Measurements from ENCODE around the gene JOSD2.

Gene JOSD2

DNA sequence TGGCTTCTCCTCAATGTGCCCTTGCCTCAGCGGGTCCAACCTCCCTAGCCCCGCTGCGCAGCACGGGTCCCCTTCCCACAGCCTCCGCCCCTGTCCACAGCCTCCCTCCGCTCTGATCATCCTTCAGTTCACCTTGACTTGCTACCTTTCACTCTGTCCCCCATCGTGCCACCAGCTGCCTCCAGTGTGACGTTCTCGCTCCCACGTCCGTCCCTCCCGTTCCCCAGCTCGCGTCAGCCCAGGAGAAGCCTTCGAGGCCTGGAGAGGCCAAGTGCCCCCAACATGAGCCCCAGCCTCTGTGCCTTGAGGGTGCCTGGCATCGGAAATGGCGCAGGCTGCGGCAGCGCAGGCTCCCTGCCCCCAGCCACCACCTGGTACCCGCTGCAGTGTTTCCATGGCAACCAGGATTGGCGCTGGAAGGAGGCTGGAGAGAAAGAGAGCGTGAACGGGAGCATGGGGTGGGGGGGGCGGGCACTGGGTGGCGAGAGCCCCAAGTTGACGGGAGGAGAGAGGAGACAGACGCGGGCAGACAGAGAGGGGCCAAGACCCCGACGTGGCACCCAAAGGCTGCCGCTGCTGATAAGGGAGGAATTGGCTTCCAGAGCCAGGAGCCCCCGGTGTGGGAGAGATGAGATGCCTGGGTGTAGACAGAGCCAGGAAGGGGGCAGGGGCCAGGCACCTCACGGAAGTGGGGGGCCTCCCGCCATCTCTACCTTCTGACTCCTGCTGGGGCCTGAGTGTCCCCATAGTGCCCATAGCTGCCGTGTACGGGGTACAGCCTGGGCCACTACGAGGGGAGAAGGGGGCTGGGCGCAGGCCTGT, 3.6 kb upstream of the JOSD2 start:
- no peak for DNase-seq (ENCODE audit: low read depth in 2 of 2)

DNA sequence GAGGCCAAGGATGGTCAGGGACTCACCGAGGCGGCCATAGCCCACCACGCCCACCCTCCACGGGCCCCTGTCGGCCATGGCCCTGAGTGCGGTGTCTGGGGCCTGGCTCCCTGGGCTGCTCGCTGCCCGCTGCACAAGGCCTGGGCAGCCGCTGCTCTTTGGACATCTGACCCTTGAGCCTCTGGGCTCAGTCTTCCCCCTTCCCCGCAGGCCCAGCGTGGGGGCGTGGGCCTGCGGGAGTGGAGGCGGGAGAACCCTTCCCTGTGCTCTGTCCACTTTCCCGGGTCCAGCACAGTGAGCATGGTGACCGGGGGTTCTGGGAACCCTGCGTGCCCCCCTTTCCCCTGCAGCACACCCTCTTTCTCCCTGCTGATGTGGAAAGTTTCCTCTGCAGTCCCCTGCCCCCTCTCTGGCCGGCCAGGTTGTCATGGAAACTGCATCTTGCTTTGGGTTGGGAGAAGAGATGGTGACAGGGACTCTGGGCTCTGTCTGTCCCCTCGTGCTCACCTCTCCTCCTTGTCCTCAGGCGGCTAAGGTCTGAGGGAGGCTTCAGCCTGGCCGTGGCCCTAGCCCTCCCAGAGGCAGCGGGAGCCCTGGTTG, 2.9 kb upstream of the JOSD2 start, which contains the start of gene ASPDH:
Gene ASPDH (minus strand): TSS at position 168 of the 600 bp plus-strand sequence. CDS start 90 bp downstream, at position 78.
- no peak for DNase-seq (ENCODE audit: low read depth in 2 of 2)

DNA sequence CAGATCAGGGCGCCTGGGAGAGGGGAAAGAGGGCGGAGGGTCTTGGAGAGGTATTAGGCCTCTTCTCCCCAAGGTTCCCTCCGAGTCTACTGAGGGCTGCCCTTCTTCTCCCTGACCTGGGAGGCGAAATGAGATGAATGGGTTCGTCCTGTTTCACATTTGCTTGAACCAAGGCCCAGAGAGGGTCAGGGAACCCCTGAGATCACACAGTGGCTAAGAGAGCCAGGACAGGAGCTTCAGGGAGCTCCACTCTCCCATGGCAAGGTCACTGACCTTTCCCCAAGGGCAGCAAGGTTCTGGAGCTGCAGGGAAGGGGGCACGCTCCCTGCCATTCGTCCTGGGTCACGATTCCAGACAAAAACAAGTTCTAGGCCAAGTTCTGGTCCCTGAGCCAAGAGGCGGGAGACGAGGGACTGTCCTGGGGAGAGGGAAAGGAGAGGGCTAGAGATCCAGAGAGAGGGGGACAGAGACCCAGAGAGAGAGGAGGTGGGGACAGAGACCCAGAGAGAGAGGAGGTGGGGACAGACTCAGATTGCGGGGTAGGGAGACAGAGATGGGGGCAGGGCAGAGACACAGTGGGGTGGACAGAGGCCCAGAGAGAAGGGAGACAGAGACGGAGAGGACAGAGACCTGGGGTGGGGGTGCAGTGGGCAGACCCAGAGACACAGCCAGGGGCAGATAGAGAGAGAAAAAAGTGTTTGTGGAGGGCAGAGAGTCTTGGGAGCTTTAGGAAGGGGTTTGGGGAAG, 2.2 kb upstream of the JOSD2 start:
- no peak for DNase-seq (ENCODE audit: low read depth in 2 of 2)

DNA sequence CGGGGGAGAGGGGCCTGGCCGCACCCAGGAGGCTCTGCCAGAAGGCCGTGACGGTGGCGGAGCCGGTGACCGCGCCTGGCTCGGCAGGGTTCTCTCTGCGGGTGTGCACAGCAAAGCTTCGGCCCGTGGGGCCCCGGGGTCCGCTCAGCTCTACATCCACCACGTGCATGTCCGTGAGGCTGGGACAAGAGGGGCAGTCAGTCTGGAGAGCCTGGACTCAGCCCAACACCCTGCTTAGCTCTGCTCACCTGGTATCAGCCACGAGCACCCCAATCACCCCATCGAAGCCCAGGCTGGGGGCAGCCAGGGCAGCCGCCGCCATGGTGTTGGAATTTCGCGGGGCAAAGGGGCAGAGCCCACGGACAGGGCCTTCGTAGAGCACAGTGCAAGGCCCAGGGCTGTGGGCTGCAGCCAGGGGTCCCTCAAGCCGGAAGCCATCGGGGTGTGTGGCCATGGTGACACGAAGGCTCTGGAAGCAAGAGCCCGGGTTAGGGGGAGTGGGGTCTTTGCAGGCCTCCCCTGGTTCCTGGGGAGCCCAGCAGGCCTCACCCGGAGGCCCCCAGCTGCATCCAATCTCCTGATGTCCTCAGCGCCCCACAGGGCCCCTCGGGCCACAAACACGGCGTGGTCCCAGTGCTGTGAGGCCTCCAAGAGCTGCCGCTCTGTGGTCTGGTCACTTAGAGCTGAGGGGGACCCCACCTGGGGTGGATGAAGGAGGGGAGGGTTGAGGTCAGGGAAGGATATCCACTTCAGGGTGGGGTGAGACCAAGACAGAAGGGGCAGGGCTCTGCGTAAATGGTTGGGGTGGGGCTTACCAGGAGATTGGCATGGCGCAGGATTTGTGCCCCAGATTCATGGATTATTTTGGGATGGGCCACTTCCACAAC, 1.4 kb upstream of the JOSD2 start:
- DNase-seq (ENCODE audit: low read depth in 2 of 2), result no peak

DNA sequence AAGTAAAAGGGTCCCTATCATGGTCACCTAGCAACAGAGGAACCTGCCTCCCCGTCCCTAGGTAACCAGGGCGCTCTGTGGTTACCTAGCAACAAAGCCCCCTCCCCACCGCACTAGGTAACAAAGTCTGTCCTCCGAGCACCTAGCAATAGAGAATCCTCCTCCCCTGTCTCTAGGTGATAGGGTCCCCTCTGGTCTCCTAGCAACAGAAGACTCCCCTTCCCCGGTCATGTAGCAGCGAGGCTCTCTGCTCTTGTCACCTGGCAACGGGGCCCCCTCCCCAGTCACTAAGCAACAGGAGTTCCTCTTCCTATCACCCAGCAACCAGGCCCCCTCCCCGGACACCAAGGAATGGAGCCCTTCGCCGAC, 307 bp downstream of the JOSD2 start:
- no peak for DNase-seq (ENCODE audit: low read depth in 2 of 2)

DNA sequence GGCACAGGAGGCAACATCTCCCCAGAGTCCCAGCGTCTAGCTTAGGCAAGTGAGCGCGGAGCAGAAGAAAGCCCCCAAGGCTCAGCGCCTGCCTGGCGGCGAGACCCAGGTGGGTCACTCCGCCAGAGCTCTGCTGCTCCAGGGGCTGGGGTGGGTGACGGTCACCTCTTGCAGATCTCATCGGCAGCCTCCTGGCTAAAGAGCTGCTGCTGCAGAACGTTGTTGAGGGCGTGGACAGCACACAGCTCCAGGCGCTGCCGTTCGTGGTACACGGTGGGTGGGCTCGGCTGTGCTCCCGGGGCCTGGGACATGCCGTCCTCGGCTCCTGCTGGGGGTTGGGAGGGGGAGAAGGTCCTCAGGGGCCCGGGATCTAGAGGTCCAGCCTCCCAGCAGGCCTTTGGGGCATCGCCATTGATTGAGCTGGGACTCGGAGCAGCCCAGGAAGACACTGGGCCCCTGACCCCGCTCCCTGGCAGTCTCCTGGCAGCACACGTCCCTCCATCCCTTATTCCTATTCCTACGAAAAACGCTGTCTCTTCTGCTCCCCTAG, 795 bp downstream of the JOSD2 start:
- DNase-seq (ENCODE audit: low read depth in 2 of 2), result no peak

DNA sequence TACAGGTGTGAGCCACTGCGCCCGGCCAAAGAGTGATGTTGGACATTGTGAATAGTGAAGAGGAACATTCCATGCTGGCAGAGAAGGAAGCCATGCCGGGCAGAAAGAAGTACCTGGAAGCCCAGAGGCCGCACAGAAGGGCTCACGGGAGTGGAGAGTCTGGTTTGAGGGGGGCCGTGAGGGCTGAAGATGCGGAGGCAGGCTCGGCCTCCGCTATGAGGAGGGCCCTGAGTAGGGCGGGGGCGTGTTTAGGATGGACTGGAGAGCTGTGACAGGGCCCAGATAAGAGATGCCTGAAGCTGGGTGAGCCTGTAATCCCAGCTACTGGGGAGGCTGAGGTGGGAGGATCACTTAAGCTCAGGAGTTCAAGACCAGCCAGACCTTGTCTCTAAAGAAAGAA, 1.6 kb downstream of the JOSD2 start:
- DNase-seq (ENCODE audit: low read depth in 2 of 2), result no peak

DNA sequence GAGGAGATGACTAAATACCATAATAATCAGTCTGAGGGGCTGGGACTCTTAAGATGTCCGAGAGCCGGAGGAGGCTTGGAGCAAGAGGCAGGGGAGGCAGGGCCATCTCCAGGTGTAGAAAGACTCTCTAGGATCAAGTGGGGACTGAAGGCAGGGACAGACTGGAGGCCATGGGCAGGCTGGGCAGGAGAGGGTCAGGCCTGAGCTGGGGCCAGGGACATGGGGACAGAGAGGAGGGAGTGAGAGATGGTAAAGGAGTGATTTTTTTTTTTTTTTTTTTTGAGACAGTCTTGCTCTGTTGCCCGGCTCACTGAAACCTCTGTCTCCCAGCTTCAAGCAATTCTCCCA, 2.2 kb downstream of the JOSD2 start:
- DNase-seq (ENCODE audit: low read depth in 2 of 2), result no peak

DNA sequence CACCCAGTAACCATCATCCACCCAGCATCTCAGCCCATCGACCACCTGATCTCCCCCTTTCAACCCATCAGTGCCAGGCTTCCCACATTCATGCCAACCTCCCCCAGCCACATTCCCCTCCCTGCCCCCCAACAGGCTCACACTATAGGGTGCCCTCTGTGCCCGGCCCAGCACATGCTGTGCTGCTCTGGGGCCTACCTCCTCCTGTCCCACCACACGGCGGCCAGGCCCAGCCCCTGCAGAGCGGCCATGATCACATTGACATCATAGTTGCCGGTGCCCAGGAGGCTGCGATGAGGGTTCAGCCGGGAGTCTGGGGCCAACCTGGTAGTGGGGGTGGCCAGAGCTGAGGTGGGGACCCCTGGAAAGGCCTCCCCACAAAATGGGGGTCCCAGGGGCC, 3.6 kb downstream of the JOSD2 start:
- no peak for DNase-seq (ENCODE audit: low read depth in 2 of 2)

DNA sequence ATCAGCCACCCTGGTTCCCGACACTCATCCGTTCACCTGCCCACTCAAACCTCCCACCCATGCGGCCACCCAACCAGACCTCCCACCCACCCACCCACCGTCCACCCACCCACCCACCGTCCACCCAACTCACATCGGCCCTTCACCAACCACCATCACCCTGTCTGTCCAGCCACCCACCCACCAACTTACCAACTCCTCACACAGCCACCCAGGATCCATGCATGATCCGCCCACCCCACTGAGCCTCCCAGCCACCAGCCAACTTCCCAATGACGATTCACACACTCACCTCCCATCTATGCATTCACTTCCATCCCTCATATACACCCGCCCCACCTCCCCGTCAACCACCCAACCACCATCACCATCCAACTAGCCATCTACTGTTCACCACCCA, 4.3 kb downstream of the JOSD2 start:
- no peak for DNase-seq (ENCODE audit: low read depth in 2 of 2)

DNA sequence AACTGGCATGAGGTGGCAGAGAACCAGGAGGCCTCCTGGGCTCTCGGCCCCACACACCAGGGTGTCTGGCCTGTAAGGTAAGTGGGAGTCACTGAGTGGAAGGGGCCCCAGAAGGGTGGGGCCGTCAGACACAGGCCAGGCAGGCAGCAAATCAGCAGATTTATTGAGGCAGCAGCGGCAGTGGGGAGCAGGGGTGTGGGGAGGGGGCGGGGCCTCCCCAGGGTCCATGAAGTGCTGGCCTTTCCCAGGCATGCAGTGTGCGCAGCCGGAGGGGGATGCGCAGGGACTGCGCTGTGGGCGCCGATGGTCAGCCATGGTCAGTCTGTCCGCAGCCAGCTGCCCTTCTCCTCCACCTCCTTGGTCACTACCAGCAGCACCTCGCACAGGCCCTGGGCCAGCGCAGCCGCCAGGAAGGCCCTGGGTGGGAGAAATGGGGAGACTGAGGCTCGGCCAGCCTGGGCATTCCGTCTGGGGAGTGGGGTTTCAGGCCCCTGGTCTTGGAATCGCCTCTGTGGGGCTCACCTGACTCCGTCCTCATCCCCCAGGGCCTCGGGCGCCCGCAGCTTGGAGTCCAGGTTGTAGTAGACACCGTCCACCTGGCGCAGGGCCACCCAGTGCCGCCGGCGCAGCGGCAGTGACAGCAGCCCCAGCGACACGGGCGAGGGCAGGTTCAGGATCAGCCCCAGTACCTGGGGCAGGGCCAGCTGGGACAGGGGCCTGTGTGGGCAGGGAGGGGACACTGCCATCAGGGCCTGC, 5.0 kb downstream of the JOSD2 start:
- DNase-seq (ENCODE audit: low read depth in 2 of 2), result no peak

DNA sequence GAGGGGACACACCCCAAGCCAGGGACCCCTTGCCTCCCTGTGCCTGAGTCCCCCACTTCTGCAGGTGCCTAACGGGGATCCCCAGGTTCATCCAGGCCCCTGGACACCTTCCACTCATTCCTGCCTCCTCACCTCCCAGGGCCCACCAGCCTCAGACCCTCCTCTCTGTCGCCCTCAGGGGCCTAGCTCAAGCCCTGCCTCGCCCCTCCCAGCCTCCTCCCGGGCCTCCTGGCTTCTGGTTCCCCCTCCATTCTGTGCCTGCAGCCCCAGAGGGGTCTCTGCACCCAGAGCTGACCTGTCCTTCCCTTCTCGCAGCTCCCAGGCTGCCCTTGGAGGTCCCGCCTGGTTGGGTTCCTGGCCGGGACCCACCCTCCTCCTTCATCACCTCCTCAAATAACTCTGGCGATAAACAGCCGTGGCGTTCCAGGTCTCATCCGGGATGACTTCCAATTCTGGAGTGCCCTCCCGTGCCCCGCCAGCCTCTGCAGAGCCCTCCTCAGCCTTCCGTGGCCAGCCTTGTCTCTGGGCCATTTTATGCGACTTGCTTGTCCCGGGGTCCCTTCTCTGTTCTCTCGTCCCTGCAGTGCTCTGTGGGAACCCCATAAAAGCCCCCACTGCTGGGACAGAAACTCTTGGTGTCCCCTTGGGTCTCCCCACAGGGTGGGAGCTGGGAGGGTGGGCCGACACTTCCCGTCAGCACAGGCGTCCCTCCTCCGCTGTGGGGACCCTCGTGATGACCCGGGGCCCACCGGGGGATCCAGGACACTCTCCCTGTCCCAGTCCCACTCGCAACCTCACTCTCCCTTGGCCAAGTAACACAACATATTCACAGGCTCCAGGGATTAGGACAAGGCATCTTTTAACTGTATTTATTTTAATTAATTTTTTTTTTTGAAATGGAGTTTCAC, 9.2 kb downstream of the JOSD2 start:
- DNase-seq (ENCODE audit: low read depth in 2 of 2), result no peak

DNA sequence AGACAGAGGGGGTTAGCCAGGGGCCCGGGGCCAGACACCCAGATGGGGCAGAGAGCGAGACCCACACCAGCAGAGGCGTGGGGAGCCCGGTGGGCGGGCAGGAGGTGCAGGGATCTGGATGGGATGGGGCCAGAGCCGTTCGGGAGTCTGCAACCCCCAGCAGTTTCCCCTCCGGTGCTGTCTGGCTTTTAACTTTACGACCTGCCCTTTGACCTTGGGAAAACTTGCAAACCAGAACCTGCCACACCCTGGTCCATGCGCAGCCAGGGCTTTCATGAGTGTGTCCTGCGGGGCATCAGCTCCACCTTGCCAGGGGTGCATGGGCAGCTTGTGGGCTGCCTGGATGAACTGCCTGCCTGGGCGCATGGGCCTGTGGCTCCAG, 9.8 kb downstream of the JOSD2 start:
- DNase-seq (ENCODE audit: low read depth in 2 of 2), result no peak

DNA sequence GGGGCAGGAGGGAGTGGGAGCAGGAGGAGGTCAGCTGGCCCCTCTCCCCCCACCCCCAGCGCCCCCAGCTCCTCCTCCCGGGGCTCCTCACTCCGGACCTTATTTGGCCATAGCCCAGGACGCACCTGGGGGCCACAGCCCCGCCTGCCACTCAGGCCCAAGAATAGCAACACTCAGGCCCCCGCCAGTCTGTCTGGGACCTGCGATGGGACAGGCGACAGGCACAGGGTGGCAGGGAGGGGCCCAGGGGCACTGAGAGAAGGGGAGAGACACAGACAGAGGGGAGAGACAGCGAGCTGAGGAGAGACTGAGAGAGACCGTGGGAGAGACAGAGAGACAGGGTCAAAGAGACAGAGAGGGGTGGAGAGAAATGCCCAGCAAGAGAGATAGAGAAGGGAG, 10.2 kb downstream of the JOSD2 start:
- no peak for DNase-seq (ENCODE audit: low read depth in 2 of 2)

DNA sequence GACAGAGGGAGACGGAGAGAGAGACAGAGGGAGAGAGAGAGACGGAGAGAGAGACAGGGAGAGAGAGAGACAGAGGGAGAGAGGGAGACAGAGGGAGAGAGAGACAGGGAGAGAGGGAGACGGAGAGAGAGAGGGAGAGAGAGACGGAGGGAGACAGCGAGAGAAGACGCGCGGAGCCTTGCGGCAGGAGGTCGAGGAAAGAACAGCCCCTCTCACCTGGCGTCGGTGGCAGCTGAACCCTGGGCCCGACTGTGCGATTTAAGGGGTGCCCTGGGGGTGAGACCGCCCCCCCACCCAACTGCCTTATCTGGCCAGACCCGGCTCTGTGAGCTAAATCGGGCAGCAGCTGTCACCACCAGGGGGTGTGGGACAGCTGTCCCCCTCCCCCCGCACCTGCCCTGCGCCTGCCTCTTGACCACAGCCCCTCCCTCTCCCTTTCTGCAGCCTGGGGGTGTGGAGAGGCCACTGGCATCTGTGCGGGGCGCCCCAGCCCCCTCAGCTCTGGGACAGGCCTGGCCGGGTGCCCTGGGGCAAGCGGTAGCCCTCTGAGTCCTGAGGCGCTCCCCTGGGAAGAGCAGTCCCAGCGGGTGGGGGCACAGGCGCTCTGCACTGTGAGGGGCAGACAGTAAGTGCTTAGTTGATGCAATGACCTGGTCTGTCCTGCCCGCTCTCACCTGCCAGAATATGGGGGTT, 10.8 kb downstream of the JOSD2 start:
- DNase-seq (ENCODE audit: low read depth in 2 of 2), result no peak

DNA sequence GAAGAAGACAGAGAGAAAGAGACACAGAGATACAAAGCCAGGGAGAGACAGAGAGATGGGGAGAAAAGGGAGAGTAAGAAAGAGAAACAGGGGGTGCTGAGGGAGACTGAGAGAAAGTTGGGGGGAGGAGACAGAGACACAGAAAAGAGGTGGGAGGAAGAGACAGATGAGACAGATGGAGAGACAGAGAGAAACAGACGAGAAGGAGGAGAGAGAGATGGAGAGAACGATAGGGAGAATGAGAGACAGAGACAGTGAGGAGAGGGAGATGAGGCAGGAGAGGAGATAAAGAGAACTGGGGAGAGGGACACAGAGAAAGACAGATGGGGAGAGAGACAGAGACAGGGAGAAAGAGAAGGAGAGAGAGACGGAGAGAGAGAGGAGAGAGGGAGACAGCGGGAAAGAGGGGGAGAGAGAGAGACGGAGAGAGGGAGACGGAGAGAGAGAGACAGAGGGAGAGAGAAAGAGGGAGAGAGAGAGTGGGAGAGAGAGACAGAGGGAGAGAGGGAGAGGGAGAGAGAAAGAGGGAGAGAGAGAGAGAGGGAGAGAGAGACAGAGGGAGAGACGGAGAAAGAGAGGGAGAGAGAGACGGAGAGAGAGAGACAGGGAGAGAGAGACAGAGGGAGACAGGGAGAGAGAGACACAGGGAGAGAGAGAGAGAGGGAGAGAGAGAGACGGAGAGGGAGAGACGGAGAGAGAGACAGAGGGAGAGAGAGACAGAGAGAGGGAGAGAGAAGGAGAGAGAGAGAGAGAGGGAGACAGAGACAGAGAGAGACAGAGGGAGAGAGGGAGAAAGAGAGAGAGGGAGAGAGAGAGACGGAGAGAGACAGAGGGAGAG, 12.6 kb downstream of the JOSD2 start:
- DNase-seq (ENCODE audit: low read depth in 2 of 2), result no peak

DNA sequence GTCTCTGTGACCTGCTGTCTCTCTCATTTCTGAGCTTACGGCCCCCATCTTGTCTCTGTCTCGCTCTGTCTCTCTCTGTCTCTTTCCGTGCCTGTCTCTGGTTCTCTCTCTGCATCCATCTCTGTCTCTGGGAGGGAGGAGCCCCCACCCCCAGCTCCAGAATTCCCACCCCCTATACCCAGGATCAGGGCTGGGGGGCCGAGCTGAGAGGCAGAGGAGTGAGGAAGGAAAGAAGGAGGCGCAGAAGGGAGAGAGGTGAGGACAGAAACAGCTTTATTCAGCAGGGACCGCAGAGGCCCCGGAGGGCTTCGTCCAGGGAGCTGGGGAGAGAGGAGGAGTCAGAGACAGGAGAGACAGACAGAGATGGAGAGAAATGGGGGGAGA, 14.0 kb downstream of the JOSD2 start:
- DNase-seq (ENCODE audit: low read depth in 2 of 2), result no peak
